ENCODE data around the gene STK11.

Gene STK11

DNA sequence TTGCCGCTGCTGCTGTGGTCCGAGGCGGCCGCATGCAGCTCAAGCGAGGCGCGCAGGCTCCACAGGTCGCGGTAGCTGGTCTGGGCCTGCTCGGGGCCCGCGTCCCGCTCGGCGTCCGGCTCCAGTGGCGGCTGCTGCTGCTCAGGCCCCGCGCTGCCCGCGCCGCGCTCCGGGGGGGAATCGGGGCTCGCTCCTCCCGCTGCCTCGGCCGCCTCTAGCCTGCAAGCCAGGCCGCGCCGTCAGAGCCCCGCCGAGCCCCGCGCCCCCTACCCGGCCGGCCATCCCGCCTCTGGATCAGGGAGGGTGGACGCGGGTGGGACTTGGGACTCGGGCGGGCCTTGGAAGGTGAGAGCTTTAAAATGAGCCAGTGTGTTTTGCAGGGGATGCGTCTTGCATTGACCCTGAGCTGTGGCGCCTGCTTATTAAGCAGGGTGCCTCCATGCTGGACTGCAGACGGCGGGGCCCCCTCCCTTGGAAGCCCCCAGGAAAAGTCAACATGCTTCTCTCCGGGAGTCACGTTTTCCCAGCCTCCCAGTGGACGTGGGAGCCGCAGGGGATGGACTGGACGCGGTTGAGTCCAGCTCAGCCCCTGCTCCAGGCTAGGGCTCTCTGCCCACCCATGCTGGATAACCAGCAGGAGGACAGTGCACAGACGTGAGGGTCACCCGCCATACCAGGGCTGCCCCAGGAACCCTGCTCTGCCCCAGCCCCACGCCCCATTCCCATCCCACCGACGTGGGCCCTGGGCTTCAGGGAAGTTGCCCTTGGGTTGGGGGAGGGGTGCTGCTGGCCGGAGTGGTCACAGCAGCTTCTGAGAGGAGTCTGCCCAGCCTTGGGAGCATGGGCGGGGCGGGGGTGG, 24.6 kb downstream of the STK11 start:
- H3K4me3 ChIP-seq (ENCODE audit: low read depth, low read length) = no peak overlapping the region
- TF ChIP-seq CTCF (IDR thresholded peaks at IDR 0.05; ENCODE audit: low read depth, low read length) = no peak
- no peak for TF ChIP-seq POLR2A (IDR thresholded peaks at IDR 0.05; ENCODE audit: extremely low read depth, insufficient read length)
- TF ChIP-seq MYC (IDR thresholded peaks at IDR 0.05; ENCODE audit: low read depth, low read length) = no peak
- TF ChIP-seq, protein P1, sequence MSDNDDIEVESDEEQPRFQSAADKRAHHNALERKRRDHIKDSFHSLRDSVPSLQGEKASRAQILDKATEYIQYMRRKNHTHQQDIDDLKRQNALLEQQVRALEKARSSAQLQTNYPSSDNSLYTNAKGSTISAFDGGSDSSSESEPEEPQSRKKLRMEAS (IDR thresholded peaks at IDR 0.05; ENCODE audit: low read depth, low read length) = no peak

GRCh38 chr19:1230783-1231489, 25.4 kb downstream of the STK11 start:
- no peak for DNase-seq (ENCODE audit: low read depth)
- H3K4me3 ChIP-seq (ENCODE audit: low read depth, low read length) = no peak overlapping the region
- no peak for TF ChIP-seq MYC (IDR thresholded peaks at IDR 0.05; ENCODE audit: low read depth, low read length)
- TF ChIP-seq POLR2A (IDR thresholded peaks at IDR 0.05; ENCODE audit: extremely low read depth, insufficient read length) = no peak
- TF ChIP-seq, protein P1 (IDR thresholded peaks at IDR 0.05; ENCODE audit: low read depth, low read length) = no peak
- no peak for TF ChIP-seq CTCF (IDR thresholded peaks at IDR 0.05; ENCODE audit: low read depth, low read length)

More for the DNA sequence above, 24.6 kb downstream of the STK11 start:
- no peak for DNase-seq (ENCODE audit: low read depth)

- TF ChIP-seq, protein P1 (IDR thresholded peaks at IDR 0.05; ENCODE audit: low read depth, low read length) = no peak
- TF ChIP-seq POLR2A (IDR thresholded peaks at IDR 0.05; ENCODE audit: extremely low read depth, insufficient read length) (no peak), CTCF (IDR thresholded peaks at IDR 0.05; ENCODE audit: low read depth, low read length) (no peak), MYC (IDR thresholded peaks at IDR 0.05; ENCODE audit: low read depth, low read length) (no peak)
- H3K4me3 ChIP-seq (ENCODE audit: low read depth, low read length) = no peak overlapping the region
- DNase-seq (ENCODE audit: low read depth) = no peak
Measured at GRCh38 chr19:1231729-1232637, 26.4 kb downstream of the STK11 start.

- DNase-seq (ENCODE audit: low read depth) = no peak
- H3K4me3 ChIP-seq (ENCODE audit: low read depth, low read length) = no peak overlapping the region
- TF ChIP-seq CTCF (IDR thresholded peaks at IDR 0.05; ENCODE audit: low read depth, low read length) (no peak), POLR2A (IDR thresholded peaks at IDR 0.05; ENCODE audit: extremely low read depth, insufficient read length) (no peak), MYC (IDR thresholded peaks at IDR 0.05; ENCODE audit: low read depth, low read length) (no peak)
- TF ChIP-seq, protein P1 (IDR thresholded peaks at IDR 0.05; ENCODE audit: low read depth, low read length) = no peak
Measured at GRCh38 chr19:1232652-1233072, 27.1 kb downstream of the STK11 start.

DNA sequence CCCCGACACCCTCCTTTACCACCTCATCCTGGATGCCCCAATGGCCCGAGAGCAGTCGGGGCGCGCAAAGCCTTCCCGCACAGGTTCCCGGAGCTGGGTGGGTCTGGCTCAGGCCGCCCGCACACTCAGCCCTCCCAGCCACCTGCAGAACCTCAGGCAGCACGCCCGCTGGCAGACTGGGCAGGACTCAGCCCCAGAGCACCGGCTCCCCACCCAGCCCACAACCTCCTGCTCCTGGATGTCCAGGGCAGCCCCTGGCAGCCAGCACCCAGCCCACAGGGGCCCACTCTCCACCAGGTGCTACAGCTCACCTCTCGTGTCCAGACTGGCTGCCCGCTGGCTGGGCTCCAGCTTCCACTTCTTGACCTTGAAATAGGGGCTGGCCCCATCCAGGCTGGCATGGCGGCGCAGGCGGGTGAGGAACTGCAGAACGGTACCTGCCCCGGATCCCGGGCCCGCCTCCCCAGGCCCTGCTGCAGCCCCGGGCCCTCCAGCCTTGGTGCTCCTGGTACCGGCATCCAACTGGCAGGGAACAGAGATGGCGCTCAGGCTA, 27.6 kb downstream of the STK11 start:
- TF ChIP-seq POLR2A (IDR thresholded peaks at IDR 0.05; ENCODE audit: extremely low read depth, insufficient read length) = no peak
- TF ChIP-seq, protein P1 (IDR thresholded peaks at IDR 0.05; ENCODE audit: low read depth, low read length) = no peak
- TF ChIP-seq CTCF (IDR thresholded peaks at IDR 0.05; ENCODE audit: low read depth, low read length) = no peak
- TF ChIP-seq MYC (IDR thresholded peaks at IDR 0.05; ENCODE audit: low read depth, low read length) = no peak
- no peak overlapping the region for H3K4me3 ChIP-seq (ENCODE audit: low read depth, low read length)
- no peak for DNase-seq (ENCODE audit: low read depth)

Data from NB4 (cell line).